ENCODE data around the gene ZC3HAV1.
"Not testable (repeated sequence)": the region's sequence is repeated elsewhere in the genome, so short reads cannot be mapped to it uniquely, and the experiment has no call there.

Gene ZC3HAV1

DNA sequence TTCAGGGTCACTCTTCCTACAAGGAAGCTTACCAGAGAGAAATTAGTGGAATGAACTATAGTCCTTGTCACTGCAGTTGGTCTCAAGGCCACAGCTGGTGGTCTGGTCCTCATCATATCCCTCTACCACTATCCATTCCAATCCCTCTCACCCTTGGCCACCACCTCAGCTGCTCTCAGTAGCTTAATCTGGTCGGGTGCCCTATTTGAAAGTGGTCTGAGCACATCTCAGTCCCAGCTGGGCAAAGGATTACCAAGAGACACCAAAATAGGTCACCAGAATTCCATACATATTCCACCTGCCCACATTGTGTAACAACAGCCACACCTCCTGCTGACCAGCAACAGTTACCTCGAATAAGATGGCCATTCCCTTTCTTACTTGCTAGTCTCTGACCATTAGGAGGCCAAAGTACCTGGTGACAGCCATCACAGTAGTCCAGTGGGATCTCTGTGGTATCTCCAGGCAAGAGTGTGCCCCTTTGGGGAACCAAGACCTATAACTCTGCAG, 3.3 kb upstream of the ZC3HAV1 start:
- DNase-seq (ENCODE audit: low read depth in 2 of 2) = no peak

DNA sequence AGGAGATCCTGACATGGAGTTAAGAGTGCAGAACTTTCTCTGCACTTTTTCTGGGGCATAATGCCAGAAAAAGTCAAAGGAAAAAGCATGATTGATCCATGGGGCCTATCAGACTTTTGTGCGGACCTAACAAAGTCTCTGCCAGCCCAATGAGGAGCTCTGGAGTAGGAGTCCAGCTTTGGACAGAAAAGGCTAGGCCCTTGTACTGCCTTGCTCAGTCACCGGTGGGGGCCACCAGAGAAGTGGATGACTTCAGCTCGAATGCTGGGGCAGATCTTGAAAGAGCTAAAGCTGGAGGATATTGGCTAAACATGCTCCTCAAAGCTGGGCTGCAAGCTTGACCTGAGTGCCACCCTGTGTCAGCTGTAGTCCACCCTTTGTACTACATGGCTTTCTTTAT, 2.8 kb upstream of the ZC3HAV1 start:
- no peak for DNase-seq (ENCODE audit: low read depth in 2 of 2)

DNA sequence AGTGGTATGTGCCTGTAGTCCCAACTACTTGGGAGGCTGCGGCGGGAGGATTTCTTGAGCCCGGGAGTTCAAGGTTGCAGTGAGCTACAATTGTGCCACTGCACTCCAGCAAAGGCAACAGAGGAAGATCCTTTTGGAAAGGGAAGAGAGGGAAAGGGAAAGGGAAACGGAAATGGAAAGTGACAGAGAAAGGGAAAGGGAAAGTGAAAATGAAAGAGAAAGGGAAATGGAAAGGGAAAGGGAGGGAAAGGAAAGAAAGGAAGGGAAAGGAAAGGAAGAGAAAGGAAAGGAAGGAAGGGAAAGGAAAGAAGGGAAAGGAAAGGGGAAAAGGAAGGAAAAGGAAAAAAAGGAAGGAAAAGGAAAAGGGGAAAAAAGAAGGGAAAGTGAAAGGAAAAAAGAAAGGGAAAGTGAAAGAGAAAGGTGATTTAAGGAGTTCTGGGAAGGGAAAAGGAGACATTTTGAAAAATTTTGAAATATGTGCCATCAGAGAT, 2.3 kb upstream of the ZC3HAV1 start:
- DNase-seq (ENCODE audit: low read depth in 2 of 2) = no peak

DNA sequence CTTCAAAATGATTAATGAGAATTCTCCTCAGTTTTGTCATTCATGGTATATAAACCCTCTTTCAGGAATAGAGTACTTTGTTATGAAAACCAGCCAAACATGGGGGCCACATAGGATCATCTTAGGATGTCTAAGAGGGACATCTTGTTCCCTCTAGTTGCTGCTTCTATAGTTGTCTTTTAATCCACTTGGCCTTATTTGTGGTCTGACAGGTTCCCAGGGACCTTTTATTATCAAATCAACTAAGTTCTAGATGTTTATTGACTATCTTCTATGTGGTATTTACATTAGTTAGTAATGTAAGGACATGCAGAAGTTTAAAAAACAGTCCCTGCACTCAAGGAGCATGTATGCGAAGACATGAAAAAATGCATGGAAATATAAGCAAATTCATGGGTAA, 1.6 kb upstream of the ZC3HAV1 start:
- no peak for DNase-seq (ENCODE audit: low read depth in 2 of 2)

DNA sequence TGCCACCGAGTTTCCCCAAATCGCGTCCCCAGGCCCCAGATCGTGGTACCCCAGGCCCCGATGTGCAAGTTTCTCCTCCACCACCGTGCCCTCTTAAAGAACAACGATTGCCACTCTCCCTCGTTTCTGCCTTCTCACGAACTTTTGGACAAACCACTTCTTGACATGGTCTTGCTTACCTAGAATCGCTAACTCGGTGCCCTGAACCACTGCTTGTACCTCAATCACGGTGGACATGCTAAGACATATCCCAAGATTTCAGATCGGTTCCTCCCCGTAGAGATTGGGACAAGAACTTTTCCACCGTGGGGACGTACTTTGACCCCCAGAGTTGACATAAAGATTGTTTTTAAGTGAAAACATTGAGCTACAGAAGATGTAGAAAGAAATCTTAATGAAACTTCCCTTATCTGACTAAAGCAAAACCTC, 477 bp upstream of the ZC3HAV1 start:
- DNase-seq (ENCODE audit: low read depth in 2 of 2) = no peak

DNA sequence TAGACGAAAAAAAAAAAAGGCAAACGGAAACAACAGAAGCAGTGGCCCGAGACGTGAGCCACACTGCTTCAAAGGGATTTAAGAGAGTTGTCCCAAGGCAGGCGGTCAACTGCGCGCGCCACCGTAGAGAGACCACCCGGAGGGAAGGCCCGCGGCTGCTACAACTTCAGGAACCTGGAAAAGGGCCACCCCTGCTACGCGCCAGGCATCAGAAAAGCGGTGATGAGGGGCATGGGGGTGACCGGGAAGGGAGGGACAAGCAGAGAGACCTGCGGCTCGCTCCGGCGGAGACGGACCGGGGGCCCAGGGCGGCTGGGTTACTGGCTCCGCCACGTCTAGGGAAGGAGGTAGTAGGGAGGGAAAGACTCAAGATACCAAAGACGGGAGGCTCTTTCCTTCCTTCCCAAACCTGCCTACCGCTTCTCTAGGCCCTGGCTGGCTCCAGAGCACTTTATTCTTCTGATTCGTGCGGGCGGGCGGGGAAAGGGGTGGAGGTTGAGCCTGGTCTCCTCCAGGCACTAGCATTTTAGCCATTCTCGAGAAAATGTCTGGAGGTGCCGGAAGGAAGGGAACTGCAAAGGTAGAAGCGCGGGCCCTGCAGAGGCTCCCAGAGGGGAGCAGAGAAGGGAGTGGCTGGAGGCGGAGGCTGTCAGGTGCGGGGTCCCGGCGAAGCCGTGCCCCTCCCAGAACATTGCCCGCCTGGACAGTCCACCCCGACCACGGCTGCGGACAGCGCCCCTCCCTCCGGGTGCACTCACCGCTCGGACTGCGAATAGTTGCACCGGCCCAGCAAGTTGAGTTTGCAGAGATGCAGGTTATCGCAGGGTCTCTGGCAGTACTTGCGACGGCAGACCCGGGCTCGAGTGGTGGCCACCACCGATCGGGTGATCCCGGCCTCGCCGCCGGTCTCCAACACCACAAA, 993 bp downstream of the ZC3HAV1 start:
- DNase-seq (ENCODE audit: low read depth in 2 of 2) = no peak

DNA sequence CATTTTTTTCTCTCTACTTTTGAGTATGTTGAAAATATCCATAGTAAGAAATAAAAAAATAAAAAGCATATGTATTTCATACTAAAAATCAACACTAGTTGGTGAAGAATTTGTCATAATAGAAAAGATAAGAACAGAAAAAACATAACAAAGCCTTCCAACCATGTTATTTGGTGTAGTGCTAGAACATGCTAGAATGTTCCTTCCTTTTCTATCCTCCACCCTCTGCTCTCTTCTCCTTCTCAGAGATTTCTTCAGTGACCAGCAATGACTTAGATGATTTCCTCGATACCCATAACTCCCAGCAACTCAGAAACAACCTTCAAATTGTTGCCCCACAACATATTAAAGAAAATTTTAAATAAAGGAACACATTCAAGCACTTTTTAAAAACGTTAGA, 2.6 kb downstream of the ZC3HAV1 start:
- no peak for DNase-seq (ENCODE audit: low read depth in 2 of 2)

DNA sequence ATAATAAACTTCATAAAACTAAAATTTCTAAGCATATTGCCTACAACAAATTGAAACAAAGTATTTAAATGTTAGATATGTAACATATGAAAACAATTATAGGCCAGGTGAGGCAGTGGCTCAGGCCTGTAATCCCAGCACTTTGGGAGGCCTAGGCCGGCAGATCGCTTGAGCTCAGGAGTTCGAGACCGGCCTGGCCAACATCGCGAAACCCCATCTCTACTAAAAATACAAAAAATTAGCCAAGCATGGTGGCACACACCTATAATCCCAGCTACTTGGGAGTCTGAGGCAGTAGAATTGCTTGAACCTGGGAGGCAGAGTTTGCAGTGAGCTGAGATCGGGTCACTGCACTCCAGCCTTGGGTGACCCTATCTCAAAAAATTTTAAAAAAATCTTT, 3.3 kb downstream of the ZC3HAV1 start:
- DNase-seq (ENCODE audit: low read depth in 2 of 2) = not testable (repeated sequence)

DNA sequence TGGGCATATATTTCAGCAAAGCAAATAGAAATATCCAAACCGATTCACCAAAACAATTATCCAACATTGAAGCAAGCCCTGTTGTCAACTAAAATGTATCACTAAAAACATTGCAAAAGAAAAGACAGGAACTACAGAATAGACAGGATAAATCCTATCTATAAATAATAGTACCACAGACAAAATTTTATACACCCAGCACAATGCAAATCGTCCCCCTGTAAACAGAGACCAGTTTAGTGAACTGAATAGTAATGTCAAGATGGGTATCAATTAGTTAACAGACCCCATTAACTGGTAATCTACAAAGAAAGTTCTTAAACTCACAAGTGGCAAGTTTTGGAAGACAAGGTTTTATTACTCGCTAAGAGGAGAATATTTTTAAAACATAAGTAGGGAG, 4.0 kb downstream of the ZC3HAV1 start:
- no peak for DNase-seq (ENCODE audit: low read depth in 2 of 2)

DNA sequence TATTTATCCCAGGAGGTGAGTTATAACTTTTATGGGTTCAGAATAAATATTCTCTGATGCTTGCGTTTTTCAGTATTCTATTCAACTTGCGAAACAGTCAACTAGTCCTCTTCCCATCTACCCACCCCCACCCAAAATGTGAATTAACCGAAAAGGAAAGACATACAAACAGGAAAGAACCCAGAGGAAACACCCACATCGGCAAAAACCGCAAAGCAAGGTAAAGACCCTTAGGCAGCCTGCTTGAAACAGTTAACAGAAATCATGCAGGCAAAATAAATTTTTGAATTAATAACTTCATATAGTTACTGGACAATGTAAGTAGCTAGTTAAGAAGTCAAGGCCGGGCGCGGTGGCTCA, 5.4 kb downstream of the ZC3HAV1 start:
- DNase-seq (ENCODE audit: low read depth in 2 of 2) = no peak

DNA sequence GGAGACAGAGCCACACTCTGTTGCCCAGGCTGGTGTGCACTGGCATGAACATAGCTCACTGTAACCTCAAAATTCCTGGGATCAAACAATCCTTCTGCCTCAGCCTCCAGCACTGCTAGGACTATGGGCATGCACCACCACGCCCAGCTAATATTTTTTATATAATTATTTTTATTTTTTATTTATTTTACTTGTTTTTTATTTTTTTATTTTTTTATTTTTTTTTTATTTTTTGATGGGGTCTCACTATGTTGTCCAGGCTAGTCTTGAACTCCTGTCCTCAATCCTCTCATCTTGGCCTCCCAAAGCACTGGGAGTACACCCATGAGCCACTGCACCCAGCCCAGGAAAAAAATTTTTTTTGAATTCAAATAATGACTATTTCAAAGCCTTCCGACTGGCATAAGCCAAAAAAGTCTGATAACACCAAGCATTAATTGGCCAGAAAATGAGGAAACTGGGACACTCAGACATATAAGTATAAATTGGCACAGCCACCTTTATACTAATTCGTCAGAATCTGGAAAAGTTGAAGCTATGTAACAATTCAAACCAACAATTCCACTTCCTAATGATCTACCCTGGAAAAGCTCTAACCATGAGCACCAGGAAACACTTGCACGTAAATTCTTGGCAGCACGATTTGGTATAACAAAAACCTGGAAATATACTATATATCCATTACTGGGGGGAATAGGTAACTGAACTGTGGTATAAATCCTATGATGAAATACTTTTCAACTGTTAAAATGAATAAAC, 6.3 kb downstream of the ZC3HAV1 start:
- no peak for DNase-seq (ENCODE audit: low read depth in 2 of 2)

DNA sequence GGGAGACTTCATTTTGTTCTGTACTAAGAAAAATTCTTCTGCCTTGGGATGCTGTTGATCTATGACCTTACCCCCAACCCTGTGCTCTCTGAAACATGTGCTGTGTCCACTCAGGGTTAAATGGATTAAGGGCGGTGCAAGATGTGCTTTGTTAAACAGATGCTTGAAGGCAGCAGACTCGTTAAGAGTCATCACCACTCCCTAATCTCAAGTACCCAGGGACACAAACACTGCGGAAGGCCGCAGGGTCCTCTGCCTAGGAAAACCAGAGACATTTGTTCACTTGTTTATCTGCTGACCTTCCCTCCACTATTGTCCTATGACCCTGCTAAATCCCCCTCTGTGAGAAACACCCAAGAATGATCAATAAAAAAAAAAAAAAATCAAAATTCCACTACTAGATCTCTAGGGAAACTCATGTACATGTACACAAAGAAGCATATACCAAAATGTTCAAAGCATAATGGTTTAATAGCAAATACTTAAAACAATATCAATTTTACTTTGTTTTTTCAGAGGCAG, 7.8 kb downstream of the ZC3HAV1 start:
- not testable (repeated sequence) for DNase-seq (ENCODE audit: low read depth in 2 of 2)

DNA sequence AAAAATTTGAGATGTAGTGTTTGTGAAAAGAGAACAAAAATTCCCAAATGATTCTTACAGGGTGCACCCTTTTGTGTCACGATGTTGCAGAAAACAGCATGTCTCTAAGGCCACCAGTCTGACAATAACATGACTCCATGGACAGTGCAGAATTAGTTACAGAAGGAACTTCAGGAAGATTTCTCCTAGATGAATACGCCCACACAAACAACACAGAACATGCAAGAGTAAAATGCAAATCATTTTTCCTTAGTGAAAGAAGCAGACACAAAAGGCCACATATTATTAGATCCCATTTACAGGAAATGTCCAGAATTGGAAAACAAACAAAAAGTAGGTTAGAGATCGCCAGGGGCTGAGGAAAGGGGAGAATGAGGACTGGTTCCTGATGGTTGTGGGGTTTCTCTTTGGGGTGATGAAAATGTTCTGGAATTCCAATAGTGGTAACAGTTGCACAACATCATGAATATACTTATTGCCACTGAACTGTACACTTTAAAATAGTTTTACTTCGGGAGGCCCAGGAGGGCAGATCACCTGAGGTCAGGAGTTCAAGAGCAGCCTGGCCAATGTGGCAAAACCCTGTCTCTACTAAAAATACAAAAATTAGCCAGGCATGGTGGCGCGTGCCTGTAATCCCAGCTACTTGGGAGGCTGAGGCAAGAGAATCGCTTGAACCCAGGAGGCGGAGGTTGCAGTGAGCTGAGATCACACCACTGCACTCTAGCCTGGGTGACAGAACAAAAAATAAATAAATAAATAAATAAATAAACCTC, 10.2 kb downstream of the ZC3HAV1 start:
- DNase-seq (ENCODE audit: low read depth in 2 of 2) = no peak

DNA sequence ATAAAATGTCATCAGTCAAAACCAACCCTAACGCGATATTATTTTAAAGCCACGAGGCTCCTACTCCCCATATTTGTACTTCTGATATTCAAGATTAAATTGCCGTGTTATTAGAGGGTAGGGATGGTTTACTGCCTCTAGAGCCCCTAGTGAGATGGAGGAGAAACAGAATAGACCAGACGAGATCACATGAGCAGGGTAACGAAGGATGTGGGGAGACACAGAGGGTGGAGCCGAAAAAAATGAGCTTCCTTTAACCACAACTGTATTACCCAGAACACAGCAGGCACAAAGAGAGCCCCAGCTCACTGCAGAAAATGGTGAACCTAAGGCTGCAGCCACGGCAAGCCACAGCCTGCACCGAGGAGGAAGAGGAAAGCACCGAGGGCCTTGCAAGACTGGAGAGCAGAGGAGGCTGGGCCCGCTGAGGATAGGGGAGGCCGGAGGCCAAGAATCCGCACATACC, 14.3 kb downstream of the ZC3HAV1 start:
- DNase-seq (ENCODE audit: low read depth in 2 of 2) = peak; percentile 35 to 54

DNA sequence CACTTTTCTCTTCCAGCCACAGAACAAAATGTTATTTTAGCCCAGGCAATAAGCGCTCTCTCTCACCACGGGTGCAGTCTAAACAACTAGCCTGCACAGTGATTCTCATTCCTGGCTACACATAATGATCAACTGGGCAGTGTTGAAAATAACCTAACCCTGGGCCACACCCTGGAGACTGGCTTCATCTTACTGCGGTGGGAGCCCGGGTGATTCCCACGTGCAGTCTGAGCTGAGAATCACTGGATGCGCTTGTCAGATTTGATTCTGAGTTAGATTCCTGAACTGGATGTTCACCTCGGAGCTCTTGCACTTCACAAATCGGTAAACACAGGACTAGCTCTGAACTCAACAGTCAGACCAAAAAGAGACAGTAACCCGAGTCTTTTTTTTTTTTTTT, 14.9 kb downstream of the ZC3HAV1 start:
- DNase-seq (ENCODE audit: low read depth in 2 of 2) = no peak

DNA sequence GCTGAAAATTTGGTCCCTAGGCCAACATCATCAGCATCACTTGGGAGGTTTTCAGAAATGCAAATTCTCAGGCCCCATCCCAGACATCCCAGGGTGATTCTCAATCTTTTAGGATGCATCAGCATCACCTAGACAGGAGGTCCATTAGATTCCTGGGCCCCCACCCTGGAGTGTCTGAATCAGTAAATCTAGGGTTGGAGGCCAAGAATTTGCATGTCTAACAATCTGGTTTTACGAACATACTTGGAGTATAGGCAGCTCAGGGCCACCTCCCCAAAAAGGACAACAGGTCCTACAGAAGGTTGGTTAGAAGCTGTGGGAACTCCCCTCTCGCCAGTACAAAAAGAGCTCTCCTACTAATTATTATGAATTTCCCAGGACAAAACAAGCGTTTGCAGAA, 15.5 kb downstream of the ZC3HAV1 start:
- no peak for DNase-seq (ENCODE audit: low read depth in 2 of 2)

DNA sequence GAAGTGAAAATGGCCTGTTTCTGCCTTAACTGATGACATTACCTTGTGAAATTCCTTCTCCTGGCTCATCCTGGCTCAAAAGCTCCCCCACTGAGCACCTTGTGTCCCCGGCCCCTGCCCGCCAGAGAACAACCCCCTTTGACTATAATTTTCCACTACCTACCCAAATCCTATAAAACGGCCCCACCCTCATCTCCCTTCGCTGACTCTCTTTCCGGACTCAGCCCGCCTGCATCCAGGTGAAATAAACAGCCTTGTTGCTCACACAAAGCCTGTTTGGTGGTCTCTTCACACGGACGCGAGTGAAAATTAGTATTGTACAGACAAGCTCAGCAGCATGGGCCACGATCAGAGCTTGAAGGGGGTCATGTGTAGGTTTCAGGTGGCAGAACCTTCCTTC, 16.0 kb downstream of the ZC3HAV1 start:
- DNase-seq (ENCODE audit: low read depth in 2 of 2) = not testable (repeated sequence)

DNA sequence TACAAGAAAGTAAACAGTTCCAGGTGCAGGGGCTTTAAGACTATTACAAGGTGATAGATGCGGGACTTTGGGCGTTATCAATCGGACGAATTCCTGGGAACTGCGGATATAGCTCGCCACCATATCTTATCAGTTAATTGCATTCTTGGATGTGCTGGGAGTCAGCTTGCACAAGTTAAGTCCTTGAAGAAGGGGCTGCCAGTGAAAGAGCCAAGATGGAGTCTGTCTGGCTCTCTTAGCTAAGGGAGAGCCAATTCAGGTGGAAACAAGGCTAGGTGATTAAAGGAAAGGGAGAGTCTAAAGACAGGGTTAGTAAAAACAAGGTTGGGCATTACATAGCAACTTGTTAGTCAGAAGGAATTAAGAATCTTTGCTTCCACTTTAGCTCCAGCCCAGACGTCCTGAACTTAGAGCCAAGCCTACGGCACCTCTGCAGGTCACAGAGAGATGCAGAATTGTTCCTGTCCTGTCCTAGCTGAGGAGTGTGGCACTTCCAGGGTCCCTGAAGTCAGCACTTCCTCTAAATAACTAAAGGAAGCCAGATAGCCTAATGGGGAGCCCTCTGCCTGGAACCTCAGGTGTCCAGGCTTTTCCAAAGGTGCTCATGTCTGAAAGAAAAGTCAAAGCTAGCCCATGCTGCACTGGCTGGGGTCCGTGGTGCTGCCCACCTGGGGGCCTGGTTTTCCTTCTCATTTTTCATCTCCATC, 17.3 kb downstream of the ZC3HAV1 start:
- DNase-seq (ENCODE audit: low read depth in 2 of 2) = no peak

DNA sequence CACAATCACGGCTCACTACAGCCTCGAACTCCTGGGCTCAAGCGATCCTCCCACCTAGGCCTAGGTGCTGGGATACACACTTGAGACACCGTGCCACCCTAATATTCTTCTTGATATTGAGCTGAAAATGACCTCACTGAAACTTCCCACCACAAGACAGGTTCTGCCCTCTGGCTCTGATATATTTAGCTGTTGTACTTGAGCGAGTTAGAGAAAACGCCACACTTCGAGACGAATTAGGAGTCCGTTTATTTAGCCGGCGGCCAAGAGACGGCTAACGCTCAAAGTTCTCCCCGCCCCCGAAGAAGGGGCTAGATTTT, 17.9 kb downstream of the ZC3HAV1 start:
- DNase-seq (ENCODE audit: low read depth in 2 of 2) = no peak

DNA sequence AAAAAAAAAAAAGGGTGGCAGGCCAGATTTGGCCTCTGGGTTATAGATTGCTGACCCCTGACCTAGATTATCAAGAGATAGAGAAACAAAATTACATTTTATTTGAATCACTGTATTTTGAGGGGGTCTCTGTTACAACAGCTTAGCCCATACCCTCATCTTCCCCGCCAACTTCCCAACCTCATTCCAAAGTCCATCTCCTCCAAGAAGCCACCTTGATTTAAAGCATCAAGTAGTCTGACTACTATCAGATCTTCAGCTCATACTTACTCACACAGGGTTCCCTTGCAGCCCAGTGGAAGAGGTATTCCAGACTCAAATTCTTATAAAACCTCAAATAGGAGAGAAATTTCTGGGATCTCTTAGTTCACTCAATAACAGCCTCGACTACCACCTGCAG, 20.4 kb downstream of the ZC3HAV1 start:
- DNase-seq (ENCODE audit: low read depth in 2 of 2) = no peak

DNA sequence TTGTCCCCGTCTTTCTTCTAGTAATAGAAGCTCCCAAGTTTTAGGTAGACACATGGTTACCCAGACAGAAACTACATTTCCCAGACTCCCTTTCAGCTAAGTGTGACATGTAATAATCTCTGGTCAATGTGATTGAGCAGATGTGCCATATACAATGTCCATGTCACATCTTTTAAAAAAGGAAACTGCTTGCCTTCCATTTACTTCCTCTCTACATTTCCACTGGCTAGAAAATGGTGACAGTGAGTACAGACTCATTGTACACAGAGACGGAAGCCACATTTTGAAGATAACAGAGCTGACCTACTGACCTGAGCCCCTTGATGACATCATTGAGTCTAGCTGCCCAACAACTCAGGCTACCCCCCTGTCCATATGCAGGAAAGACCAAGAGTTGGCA, 21.3 kb downstream of the ZC3HAV1 start:
- DNase-seq (ENCODE audit: low read depth in 2 of 2) = no peak
